ENCODE measurements around the gene ARFRP1.

ARFRP1 gene

GRCh38 chr20:63701329-63702035, 6.3 kb downstream of the ARFRP1 start:
- no peak for DNase-seq

GRCh38 chr20:63701051-63701328, 6.8 kb downstream of the ARFRP1 start:
- DNase-seq = no peak

GRCh38 chr20:63700199-63701050, 7.4 kb downstream of the ARFRP1 start:
- no peak for DNase-seq

GRCh38 chr20:63699466-63700198, 8.1 kb downstream of the ARFRP1 start:
- no peak for DNase-seq

- no peak for DNase-seq
These were observed 8.9 kb downstream of the ARFRP1 start for GRCh38 chr20:63698739-63699465.

GRCh38 chr20:63697868-63698545, 9.8 kb downstream of the ARFRP1 start:
- DNase-seq = no peak

- no peak for DNase-seq
These were observed 10.4 kb downstream of the ARFRP1 start for GRCh38 chr20:63697357-63697867.

GRCh38 chr20:63696628-63697356, 11.0 kb downstream of the ARFRP1 start, which contains the start of gene TNFRSF6B:
Gene TNFRSF6B (plus strand): TSS chr20:63696652. CDS start chr20:63696768, 116 bp downstream.
- no peak for DNase-seq

GRCh38 chr20:63696306-63696627, 11.5 kb downstream of the ARFRP1 start:
- DNase-seq = no peak

- no peak for DNase-seq
These were observed 12.1 kb downstream of the ARFRP1 start for GRCh38 chr20:63695424-63696305.

- DNase-seq = no peak
These were observed 13.0 kb downstream of the ARFRP1 start for GRCh38 chr20:63694584-63695423.

GRCh38 chr20:63693733-63694583, 13.8 kb downstream of the ARFRP1 start:
- DNase-seq = no peak

- DNase-seq = no peak
These were observed 14.6 kb downstream of the ARFRP1 start for GRCh38 chr20:63693083-63693732.

- DNase-seq = no peak
These were observed 15.2 kb downstream of the ARFRP1 start for GRCh38 chr20:63692436-63693082.

GRCh38 chr20:63691711-63692435, 15.9 kb downstream of the ARFRP1 start:
- no peak for DNase-seq

- DNase-seq = no peak
These were observed 16.7 kb downstream of the ARFRP1 start for GRCh38 chr20:63690898-63691710.
